GM18498 (cell line): ENCODE data around the gene CROCC2.

Source experiments
- ATAC-seq: cut with Tn5 transposase; IDR thresholded peaks from one replicate; pipeline ENCODE4 v1.9.1; 2021; ENCODE audit warnings: mild to moderate bottlenecking, moderate library complexity; ENCODE audit not compliant: unreplicated experiment

CROCC2 gene

DNA sequence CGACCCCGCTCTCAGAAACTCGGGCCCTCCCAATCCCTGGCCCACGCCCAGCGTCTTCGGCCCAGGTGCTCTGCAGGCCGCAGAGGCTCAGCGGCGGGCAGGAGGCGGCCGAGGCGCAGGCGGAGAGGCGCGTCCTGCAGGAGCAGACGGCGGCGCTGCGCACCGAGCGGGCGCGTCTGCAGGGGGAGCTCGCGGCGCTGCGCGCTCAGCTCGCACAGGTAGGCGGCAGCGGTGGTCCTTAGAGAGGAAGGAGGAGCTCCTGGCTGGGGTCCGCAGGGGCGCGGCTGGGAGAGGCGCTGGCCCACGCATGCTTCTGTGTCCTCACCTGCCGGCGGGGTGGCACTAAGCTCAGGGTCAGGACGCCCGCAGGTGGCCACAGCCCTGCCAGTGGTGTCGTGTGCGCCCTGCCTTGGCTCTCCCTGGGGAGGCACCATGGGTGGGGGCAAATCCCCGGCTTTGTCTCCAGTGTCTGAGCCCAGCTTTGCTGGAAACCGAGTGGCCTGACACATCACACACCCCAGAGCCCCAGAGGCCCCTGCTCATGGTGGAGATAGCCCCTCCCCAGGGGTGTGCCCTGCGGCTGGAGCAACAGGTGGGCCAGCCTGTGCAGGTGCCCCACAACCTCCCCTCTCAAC is 77.3 kb downstream of the CROCC2 start:
- no peak for ATAC-seq

GRCh38 chr2:240983996-240984498 is 77.9 kb downstream of the CROCC2 start:
- no peak for ATAC-seq

DNA sequence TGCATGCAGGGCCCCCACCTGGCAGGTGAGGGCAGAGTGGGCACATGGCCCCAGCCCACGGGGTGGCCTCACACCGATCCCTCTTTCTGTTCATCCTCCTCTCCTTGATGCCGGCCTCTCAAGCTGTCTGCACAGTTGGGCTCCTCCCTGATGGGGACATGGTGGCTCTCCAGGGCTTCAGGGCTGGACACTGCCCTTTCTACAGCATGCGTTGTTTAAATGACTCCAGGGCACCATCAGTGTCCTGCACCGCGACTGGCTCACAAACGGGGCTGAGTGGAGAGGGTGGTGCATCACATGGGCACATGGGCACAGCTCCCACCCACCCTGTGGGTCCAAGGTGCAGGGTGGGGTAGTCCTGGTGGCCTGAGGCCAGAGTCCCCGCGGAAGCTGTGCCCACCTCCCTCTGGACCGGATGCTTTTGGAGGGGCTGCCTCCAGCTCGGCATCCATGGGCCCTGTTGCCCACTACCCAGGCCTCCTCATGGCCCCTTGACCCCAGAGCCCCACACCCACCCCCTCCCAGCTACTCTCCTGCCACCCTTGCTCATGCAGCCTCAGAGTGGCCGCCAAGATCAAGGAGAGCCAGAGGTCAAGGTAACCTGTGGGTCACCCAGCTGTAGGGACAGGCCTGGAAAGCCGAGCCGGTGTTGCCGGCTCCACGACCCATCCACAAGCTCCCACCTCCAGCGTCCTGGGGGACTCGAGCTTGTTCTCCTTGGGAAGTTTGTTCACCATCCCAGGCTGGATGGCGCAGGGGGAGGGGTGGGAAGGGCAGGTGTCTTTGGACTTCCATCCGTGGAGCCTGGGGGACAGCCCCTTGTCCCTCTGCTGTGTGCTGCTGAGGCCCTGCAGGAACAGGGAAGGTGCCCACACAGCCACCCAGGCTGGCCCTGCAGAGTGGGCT is 80.0 kb downstream of the CROCC2 start:
- no peak for ATAC-seq

DNA sequence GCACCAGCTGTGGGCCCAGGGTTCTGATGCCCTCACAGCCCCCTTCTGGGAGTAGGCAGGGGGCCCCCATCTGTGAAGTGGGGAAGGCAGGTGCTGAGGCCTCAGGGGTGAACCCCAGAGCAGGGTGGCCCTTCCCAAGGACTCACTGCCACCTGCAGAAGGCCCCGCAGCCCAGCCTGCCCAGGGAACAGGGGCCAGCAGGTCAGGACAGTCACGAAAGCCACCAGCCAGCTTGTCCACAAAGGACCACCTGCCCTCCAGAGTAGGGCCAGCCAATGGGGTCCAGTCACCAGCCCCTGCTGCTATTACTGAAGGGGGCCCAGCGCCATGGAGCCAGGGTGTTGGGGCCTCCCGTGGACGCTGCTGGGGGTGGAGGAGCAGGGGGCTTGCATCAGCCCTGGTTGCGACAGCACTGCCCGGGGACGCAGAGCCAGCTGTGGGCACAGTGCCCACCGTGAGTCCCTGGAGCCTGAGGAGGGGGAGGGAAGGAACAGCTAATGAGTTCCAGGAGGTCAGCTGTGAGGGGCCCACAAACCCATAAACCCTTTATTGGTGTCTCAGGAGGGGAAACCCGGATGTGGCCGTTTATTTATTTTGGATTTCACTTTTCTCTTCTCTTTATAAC is 80.8 kb downstream of the CROCC2 start:
- no peak for ATAC-seq

DNA sequence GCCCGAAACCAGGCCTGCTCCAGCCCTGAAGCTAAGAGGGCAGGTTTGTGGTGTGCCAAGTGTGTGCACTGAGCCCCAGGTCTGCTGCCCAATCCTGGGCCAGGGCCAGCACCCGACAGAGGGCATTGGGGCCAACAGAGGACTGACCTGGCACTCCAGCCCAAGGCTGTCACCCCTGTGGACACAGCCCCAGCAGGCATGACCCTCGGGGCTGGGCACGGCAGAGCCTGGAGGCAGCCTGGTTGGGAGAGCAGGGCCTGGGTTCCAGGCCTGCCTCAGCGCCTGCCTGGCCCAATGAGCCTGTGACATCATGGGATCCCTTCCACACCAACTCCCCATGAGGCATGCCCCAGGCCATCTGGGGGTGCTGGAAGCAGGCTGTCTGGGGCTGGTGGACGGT is 81.5 kb downstream of the CROCC2 start:
- no peak for ATAC-seq

GRCh38 chr2:240988146-240988545 is 82.0 kb downstream of the CROCC2 start:
- ATAC-seq = no peak

GRCh38 chr2:240988571-240989271 is 82.6 kb downstream of the CROCC2 start:
- ATAC-seq = no peak

- no peak for ATAC-seq
These were observed 83.5 kb downstream of the CROCC2 start for GRCh38 chr2:240989451-240990265.

GRCh38 chr2:240990266-240990529 is 84.1 kb downstream of the CROCC2 start:
- no peak for ATAC-seq

DNA sequence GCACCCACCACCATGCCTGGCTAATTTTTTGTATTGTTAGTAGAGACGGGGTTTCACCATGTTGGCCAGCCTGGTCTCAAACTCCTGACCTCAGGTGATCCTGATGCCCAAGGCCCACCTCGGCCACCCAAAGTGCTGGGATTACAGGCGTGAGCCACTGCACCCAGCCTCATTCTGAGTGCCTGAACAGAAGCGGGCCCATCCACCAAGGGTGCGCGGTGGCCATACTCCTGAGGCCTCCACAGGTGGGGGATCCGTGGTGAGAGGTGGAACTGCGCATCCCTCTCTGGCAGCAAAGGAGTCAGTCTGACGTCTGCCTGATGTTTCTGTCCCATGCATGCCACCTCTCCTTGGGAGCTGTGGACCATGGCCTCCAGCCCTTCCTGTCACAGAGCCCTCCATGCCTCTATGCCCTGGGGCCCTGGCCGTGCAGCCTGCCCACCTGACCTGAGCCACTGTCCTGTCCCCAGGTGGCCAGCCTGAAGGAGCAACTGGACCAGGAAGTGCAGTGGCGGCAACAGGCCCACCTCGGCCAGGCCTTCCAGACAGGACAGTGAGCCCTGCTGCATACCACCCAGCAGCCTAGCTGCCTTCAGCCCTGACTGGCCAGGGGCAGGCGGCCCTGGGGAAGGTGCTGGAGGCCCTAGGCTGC is 84.7 kb downstream of the CROCC2 start:
- no peak for ATAC-seq

DNA sequence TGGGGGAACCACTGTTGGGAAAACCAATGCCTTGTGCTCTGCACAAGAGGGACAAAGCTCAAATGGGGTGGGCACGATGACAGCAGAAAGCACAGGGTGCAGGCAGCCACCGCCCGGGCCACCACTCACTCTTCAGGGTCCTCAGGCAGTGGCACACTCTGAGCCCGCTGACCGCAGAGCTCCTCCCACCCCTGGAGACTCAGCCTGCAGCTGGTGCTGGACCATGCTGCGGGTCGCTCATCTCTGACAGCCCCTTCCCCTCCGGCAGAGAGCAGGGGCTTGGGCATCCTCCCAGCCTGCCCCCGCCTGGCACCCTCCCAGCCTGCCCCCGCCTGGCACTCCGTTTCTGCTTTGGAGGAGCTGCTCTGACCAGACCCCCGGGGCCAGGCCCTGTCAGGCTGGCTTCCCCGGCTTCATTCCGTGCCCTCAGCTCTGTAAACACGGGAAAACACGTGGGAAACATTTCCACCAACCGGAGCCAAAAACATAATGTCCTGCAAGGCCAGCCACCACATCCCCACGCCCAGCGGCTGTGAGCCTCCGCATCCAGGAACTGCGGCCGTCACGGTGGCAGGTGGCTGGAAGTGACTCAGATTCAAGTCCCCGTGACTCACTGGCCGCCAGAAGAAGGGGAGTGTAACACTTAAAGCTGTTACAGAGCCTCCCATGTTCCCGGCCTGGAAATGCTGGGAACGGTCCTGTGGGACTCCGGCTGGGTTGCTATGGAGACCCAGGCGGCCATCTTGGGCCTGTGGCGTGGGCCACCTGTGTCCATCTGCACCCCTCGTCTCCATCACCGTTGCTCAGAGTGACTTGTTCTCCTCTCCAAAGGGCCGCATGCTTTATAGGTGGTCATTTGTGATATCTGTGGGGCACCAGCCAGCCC is 85.5 kb downstream of the CROCC2 start:
- no peak for ATAC-seq

DNA sequence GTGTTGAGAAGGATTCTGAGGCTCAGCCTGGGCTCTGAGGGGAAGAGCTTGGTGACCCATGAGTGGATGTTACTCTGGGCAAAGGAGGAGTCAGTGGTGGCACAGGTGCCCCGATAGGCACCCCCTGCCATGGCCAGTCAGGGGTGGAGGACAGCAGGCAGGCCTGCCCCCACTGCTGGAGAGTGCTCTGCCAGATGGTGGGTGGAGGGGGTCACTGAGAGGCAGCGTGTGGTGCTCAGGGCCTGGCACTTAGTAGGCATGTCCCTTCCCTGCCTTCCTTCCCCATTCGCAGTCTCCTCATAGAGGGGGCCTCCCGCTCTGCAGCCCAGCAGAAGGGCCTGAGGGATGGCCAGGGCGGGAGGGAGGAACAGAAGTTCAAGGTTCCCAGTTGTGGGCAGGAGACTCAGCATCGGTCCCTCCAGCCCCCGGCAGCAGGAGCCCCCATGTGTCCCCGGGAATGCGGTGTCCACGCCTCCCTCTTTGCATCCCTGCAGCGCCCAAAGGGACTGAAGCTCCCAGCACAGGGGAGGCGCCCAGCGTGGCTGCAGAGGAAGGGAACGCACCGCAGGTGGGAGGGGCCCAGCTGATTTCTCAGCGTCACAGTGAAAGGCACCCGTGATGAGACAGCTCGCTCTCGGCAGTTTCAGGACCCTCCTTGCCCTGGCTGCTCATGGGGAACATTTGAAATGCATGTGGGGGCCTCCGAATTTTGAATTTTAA is 86.6 kb downstream of the CROCC2 start:
- ATAC-seq = no peak

DNA sequence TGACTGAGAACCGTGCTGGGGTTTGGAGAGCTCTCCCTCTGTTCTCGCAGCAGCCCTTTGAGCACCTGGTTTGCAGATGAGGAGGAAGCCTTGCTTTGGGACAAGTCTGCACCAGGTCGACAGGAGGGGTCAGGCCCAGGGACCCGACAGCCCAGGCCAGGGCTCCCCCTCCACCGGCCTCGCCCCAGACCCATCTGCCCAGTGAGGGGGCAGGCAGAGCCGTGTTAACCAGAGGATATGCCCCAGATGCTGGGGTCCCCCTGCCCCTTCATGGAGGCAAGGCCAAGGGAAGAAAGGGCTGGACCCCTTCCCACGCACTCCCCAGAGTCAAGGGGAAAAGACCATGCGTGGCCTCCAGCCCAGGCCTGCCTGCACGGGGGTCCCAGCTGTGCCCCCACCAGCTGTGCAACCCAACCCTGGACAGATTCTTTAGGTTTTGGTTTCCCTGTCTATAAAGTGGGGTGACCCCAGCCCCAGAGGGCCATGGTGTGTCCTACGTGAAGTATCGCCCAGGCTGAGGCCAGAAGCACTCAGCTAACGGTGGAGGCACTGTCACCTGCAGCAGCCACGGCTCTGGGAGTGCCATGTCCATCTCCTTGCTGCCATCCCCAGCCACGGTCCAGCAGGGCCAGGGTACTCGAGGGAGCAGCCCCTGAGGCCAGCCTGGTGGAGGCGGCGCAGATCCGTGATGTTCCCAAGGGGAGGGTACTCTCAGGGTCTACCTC is 87.5 kb downstream of the CROCC2 start:
- ATAC-seq = no peak

- ATAC-seq = no peak
These were observed 88.2 kb downstream of the CROCC2 start for GRCh38 chr2:240994171-240994896.

DNA sequence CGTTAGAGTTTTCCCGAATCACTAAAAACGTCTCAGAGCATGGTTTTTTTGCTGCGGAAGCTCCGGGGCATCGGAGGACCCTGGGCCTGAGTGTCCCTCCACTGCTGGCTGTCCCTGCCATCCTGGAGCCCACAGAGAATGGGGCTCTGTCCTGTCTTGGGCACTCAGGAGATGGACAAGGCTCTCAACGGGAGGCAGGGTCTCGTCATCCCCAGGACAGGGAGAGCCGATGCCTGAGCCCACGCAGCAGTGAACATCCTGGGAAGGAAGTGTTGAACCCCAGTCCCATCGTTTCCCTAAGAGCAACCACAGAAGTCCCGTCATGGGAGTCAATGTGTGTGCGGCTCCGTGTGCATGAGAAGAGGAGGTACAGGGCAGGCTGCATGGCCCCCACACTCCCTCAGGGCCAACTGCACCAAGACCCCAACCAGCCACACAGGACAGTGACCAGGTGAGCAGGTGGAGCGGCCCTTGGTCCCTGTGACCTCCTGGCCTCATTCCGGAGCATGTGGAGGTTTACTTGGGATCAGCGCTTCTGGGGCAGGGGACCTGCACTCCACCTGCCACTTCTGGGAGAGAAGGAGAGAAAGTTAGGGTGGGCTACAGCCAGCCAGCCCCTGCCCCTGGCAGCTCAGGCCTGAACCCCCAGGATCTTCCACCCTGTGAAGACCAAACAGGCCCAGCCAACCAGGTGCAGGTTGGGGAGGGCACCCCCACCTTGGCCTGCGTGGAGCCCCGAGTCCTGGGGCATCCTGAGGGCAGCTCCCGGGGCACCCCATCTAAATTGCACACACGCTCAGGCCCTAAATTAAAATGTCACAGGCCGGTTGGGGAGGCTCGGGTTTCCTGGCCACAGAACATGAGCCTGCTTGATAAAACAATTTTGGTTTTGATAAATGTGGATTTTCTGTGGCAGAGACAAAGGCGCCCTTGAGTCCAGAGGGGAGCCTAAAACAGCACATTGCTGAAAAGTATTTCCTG is 89.2 kb downstream of the CROCC2 start:
- no peak for ATAC-seq
